ENCODE results near the gene GNA12.
"Not testable (repeated sequence)": the region's sequence is repeated elsewhere in the genome, so short reads cannot be mapped to it uniquely, and the experiment has no call there.

The GNA12 gene

GRCh38 chr7:2729031-2729892 is 114.8 kb downstream of the GNA12 start:
- DNase-seq (ENCODE audit: low read depth in 2 of 2): no peak

DNA sequence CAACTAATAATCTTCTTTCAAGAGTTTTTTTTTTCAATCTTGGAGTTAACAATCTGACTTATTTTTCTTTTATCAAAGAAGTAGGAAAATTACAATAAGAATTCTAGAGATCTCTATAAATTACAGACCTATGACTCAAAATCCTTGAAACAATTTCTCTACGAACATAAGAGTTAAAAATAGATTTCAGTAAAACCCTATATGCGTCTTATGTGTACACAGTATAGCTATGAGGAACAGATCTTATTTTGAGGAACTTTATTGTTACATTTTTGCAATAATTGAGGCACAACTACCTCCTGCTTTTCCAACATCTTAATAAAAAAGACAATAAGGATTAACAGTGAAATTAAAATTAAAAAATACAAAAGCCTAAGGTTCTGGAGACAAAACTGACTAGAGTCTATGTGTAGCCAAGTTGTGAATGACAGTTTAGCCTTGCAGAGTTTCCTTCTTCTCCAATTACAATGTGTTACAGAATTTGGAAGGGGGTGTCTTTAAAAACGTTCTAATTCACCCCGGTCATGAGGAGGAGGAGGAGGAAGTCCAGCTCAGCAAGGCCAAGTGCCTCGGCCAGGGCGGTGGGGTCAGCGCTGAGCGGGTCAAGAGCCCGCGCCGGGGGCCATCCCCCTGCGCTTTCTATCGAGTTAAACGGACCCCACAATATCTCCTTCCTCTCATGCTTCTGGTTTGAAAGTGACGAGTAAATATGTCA is 115.6 kb downstream of the GNA12 start:
- no peak for DNase-seq (ENCODE audit: low read depth in 2 of 2)

- DNase-seq (ENCODE audit: low read depth in 2 of 2): not testable (repeated sequence)
Observed at GRCh38 chr7:2727206-2727605, 116.9 kb downstream of the GNA12 start.

GRCh38 chr7:2726316-2727018 is 117.6 kb downstream of the GNA12 start:
- no peak for DNase-seq (ENCODE audit: low read depth in 2 of 2)

- DNase-seq (ENCODE audit: low read depth in 2 of 2): no peak
Observed at GRCh38 chr7:2725178-2726105, 118.7 kb downstream of the GNA12 start.

DNA sequence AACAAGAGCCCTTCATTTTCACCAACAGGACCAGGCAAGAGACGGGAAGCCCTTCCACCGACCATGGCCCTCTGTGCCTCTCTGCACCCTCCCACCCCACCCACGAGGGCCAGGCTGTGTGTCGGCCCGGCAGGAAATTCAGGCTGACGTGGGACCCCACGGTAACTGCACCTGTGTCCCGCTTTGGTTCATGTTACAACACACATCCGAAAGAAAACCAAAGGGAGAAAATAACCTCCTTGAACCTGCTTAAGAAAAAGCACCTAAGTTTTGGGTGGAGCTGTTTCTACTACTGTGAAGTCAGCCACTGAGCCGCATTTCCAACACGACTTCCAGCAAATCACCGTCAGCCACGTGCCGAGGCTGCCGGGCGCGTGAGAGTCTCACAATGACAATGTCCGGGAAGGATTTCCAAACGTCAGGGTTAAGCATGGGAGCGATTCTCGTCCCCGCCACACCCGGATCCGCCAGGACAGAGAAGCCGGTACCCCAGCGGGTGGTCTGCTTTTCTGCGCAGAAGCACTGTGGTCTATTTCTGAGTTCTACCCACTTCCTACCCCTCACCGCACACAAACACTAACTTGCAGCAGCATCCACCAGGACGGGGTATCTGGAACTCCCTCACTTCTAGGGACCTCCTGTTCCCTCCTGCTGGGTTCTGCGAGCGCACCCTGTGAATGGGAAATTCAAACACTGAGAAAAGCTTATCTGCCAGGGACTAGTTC is 119.5 kb downstream of the GNA12 start:
- no peak for DNase-seq (ENCODE audit: low read depth in 2 of 2)

DNA sequence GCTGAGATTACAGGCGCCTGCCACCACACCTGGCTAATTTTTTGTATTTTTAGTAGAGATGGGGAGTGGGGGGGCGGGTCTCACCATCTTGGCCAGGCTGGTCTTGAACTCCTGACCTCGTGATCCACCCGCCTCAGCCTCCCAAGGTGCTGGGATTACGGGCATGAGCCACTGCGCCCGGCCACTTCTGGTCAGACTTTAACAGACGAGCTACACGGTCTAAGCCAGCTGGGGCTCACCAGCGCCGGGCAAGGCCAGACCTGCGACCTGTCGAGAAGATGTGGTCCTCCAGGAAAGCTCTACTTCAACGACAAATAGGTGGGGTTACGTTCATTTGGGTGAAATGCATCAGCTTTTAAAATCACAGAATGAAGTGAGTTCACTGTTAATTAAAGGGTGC is 120.1 kb downstream of the GNA12 start:
- not testable (repeated sequence) for DNase-seq (ENCODE audit: low read depth in 2 of 2)

DNA sequence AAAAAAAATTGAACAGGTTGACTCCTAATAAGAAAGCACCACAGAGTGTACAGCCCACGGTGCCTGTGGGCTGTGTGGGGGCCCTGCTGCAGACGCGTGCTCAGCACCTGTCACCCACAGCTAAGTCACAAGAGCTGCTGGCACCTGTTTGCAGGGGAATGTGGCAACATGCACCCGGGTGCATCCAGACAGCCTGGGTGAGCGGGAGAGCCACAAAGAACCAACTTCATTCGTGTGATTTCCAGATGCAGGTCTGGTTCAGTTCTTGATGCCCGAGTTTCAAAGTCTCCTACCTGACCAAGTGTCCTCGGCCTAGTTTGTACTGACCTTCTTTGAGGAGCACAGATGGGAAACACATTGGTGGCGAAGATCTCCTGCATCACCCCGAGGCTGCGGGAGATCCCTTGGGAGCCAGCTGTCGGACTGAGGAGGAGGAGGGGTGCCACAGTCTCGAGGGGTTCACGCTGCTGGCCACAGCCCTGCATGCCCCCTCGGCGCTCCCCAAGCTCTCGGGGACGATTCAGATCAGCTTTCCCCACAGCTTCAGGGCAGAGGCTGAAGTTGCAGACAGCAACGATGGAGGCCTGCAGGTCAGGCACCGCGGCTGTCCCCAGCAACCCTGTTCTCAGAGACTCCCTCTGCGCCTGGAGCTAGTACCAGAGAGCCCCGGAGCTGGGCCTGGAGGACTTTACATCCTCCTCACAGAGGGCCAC is 120.8 kb downstream of the GNA12 start:
- no peak for DNase-seq (ENCODE audit: low read depth in 2 of 2)

DNA sequence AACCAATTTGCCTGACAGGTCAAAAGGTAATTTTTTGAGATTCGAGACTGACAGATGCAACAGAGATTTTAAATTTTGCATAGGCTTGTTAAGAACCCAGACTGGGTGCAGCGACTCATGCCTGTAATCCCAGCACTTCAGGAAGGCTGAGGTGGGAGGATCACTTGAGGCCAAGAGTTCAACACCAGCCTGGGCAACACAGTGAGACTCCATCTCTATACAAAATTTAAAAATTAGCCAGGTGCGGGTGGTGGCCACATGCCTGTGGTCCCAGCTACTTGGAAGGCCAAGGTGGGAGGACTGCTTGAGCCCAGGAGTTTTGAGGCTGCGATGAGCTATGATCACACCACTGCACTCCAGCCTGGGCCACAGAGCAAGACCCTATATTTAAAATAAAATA is 121.5 kb downstream of the GNA12 start:
- no peak for DNase-seq (ENCODE audit: low read depth in 2 of 2)

DNA sequence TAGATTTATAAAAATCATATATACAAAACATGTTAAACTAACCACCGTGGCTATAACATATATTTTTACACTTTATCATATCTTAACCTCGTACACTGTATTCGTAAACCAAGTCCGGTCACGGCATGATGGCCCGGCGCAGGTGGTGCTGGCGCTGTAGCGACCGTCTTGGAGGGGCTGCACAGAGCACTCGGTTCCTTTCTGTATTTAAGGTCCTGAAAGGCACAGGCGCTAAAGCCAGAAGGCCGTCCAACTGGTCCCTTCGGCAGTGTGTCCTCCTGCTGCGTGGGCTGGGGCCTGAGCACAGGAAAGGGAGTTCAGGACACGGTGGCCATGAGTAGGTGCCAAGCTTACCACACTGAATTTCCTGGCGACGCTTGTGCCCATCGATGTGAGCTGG is 122.3 kb downstream of the GNA12 start:
- no peak for DNase-seq (ENCODE audit: low read depth in 2 of 2)

DNA sequence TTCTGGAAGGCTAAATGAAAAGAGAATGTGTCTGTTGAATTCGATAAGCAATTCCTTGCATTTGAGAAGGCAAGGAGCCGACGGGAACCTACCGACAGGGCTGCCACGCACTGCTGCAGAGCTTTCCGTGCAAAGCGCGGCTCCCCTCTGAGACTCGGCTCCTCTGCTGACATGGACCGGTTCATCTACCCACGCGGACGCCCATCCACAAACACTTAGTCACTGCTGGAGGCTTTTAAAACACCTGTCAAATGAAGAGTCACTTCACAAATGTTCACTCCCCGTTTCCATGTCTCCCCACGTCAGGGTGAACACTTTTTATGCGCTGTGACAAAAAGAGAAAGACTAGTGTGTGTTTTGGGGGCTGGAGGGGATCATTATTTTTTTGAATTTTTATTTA is 124.1 kb downstream of the GNA12 start:
- DNase-seq (ENCODE audit: low read depth in 2 of 2): no peak

GRCh38 chr7:2719007-2719406 is 125.1 kb downstream of the GNA12 start:
- DNase-seq (ENCODE audit: low read depth in 2 of 2): peak; percentile 52

DNA sequence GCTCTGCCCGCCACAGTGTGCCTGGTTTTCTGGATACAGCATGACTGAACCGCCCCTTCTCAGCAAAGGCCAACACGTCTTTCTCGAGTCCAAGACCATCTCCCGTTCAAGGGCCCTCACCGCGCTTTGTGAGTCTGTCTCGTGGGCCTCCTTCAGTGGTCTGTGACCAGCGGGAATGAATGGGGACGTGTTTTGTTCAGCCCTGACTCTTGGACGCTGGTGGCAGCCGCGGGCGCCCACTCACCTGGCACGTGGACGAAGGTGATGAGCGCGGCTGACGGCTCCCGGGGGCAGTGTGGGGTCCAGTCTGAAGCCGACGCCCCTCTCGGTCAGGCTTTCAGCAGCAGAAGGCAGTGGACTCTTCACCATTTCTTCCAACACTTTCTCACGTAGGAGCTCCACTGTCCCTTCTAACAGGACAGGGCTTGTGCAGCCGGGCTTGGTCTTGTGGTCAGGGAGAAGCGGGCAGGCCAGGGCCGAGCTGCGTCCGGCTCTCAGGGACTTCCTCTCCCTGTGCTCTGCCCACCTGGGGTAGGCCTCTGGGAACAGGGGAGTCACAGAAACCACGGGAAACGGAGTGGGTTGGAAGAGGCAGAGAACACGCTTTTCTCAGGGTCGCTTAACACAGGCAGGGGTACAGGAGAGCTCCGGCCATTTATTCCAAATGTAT is 125.7 kb downstream of the GNA12 start:
- no peak for DNase-seq (ENCODE audit: low read depth in 2 of 2)

DNA sequence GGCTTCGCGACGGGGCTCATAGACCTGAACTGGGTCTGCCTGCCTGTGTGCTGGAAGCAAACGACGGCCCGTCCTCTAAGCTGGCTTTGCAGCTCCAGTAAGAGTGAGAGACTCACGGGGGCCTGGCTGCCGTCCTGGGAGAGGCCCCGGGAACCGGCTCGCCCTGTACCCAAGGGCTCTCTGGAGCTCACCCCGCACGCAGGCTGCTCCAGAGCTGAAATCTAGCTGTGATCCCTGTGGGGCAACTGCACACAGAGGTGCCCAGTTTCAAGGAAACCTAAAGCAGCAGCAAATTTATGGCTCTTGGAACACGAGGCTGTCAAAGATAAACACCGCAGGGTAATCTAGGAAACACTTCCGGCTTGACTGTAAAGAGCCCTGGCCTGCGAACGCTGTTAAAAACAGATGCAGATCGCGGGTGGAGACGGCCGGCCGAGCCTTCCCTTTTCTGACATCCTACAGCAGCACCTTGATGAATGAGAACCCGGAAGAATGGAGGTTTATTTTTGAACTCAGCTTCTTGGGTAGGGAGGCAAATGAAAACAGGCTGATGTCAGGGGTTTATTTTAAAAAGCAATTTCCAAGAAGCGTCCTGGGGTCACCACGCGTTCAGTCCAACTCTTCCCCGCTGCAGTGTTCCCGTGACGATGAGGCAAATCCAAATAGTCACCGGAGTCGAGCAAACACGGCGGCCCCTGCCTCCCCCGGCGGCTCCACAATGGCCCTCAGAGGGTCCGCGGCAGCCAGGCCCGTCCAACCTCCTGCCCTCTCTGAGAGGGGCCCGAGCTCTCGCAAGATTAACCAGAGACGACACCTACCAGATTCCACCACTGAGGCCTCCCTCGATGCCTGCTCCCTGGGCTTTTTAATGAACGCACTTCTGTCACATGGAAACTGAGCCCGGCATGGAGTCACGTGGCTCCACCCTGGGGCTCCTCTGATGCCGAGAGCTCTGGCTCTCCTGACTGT is 126.5 kb downstream of the GNA12 start:
- DNase-seq (ENCODE audit: low read depth in 2 of 2): no peak

GRCh38 chr7:2716906-2717292 is 127.2 kb downstream of the GNA12 start:
- DNase-seq (ENCODE audit: low read depth in 2 of 2): no peak

GRCh38 chr7:2716488-2716887 is 127.6 kb downstream of the GNA12 start:
- DNase-seq (ENCODE audit: low read depth in 2 of 2): no peak

DNA sequence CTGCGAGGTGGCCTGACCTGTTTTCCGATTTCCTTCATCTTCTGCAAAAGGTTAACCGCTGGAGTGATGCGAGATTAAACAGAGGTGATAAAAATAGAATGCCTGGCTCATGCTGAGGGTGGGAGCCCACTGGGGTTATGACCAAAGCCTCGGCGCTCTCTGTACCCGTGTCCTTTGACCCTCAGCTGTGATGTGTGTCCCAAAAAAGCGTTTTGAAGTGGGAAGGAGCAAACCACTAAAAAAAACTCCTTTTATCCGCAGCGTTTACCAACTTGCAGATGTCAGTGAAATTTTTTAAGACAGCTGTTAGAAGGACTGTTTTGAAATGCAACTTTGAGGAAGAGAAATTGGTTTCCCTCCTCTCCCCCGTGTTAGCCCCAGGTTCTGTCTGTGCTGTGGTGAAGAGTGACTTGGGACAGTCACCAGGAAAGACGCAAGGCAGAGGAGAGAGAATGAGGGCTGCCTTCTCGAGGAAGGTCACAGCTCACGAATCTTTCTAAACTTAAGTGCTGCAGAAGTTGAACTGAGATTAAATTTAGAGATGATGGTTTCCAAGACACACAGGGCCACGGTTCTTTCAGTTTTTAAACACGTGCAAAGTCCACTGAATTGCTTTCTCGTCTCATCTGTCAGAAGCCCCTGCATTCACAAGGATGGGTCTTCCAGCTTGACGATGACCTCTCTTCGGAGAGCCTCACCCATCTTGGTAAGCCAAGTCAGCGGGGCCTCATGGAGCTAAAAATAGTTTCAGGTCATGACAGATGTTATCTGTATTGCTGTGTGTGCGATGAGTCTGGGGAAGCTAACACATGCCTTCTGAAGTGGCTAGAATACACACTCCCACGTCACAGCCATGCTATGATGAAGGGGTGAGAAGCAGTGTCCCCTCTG is 128.5 kb downstream of the GNA12 start:
- no peak for DNase-seq (ENCODE audit: low read depth in 2 of 2)

Data from activated CD4-positive, alpha-beta T cell treated with anti-CD3 and anti-CD28 coated beads for 24 hours (primary cell).